Measurements from ENCODE around the gene KDM1B.

KDM1B gene

GRCh38 chr6:18151801-18152200, 3.4 kb upstream of the KDM1B start:
- Mint-ChIP-seq H3K27ac (no peak overlapping the region), H3K9me3 (no peaks in the 10 kb centered on the region), H3K4me3 (no peak overlapping the region), H3K36me3 (ENCODE audit: low read depth) (peaks cover 11% of the 10 kb centered on the region), H3K27me3 (ENCODE audit: low read depth, poor library complexity) (peaks cover 8% of the 10 kb centered on the region), H3K4me1 (peaks cover 22% of the 10 kb centered on the region)
- no peak for TF ChIP-seq CTCF (IDR thresholded peaks at IDR 0.05)
- DNase-seq: no peak

- no peak overlapping the region for H3K4me3 Mint-ChIP-seq
- H3K27me3 Mint-ChIP-seq (ENCODE audit: low read depth, poor library complexity): peaks cover 8% of the 10 kb centered on the region
- peaks cover 22% of the 10 kb centered on the region for H3K4me1 Mint-ChIP-seq
- H3K9me3 Mint-ChIP-seq: no peaks in the 10 kb centered on the region
- no peak for TF ChIP-seq CTCF (IDR thresholded peaks at IDR 0.05)
- H3K36me3 Mint-ChIP-seq (ENCODE audit: low read depth): peaks cover 11% of the 10 kb centered on the region
- no peak for DNase-seq
- H3K27ac Mint-ChIP-seq: no peak overlapping the region
These were observed 1.9 kb upstream of the KDM1B start for GRCh38 chr6:18153311-18153703.

GRCh38 chr6:18154507-18155149, 594 bp upstream of the KDM1B start, which contains the start of gene TPMT:
Gene TPMT (minus strand): TSS chr6:18155077. CDS start chr6:18149127, 5,950 bp downstream.
- H3K4me1 Mint-ChIP-seq: peaks cover 22% of the 10 kb centered on the region
- H3K36me3 Mint-ChIP-seq (ENCODE audit: low read depth): peaks cover 9% of the 10 kb centered on the region
- peak within 1 kb of the TSS; percentile 99 for H3K27ac Mint-ChIP-seq
- no peak for TF ChIP-seq CTCF (IDR thresholded peaks at IDR 0.05)
- H3K27me3 Mint-ChIP-seq (ENCODE audit: low read depth, poor library complexity): peaks cover 8% of the 10 kb centered on the region
- no peaks in the 10 kb centered on the region for H3K9me3 Mint-ChIP-seq
- DNase-seq: peak; percentile 25
- H3K4me3 Mint-ChIP-seq: peak within 1 kb of the TSS; percentile 99

GRCh38 chr6:18155864-18156421, 721 bp downstream of the KDM1B start:
- DNase-seq: peak; percentile 36
- Mint-ChIP-seq H3K27me3 (ENCODE audit: low read depth, poor library complexity) (peaks cover 8% of the 10 kb centered on the region), H3K27ac (no peak overlapping the region), H3K4me3 (peak overlapping the region; percentile 99), H3K4me1 (peaks cover 22% of the 10 kb centered on the region), H3K36me3 (ENCODE audit: low read depth) (peaks cover 18% of the 10 kb centered on the region), H3K9me3 (no peaks in the 10 kb centered on the region)
- no peak for TF ChIP-seq CTCF (IDR thresholded peaks at IDR 0.05)

GRCh38 chr6:18160911-18161310, 5.7 kb downstream of the KDM1B start:
- no peaks in the 10 kb centered on the region for H3K9me3 Mint-ChIP-seq
- H3K36me3 Mint-ChIP-seq (ENCODE audit: low read depth): peaks cover 42% of the 10 kb centered on the region
- peaks cover 4% of the 10 kb centered on the region for H3K4me1 Mint-ChIP-seq
- H3K27ac Mint-ChIP-seq: no peak overlapping the region
- no peak overlapping the region for H3K4me3 Mint-ChIP-seq
- no peak for TF ChIP-seq CTCF (IDR thresholded peaks at IDR 0.05)
- no peak for DNase-seq
- H3K27me3 Mint-ChIP-seq (ENCODE audit: low read depth, poor library complexity): no peaks in the 10 kb centered on the region

- Mint-ChIP-seq H3K4me3 (no peak overlapping the region), H3K27me3 (ENCODE audit: low read depth, poor library complexity) (no peaks in the 10 kb centered on the region), H3K9me3 (no peaks in the 10 kb centered on the region), H3K27ac (no peak overlapping the region), H3K36me3 (ENCODE audit: low read depth) (peaks cover 38% of the 10 kb centered on the region), H3K4me1 (no peaks in the 10 kb centered on the region)
- no peak for DNase-seq
- TF ChIP-seq CTCF (IDR thresholded peaks at IDR 0.05): no peak
These were observed 6.2 kb downstream of the KDM1B start for GRCh38 chr6:18161431-18161830.

All from nephron progenitor cell (in vitro differentiated cells).